ENCODE results near the gene ARHGEF33.
A peak's percentile ranks its signal among the peaks of the same experiment; 100 is the strongest.

The ARHGEF33 gene

DNA sequence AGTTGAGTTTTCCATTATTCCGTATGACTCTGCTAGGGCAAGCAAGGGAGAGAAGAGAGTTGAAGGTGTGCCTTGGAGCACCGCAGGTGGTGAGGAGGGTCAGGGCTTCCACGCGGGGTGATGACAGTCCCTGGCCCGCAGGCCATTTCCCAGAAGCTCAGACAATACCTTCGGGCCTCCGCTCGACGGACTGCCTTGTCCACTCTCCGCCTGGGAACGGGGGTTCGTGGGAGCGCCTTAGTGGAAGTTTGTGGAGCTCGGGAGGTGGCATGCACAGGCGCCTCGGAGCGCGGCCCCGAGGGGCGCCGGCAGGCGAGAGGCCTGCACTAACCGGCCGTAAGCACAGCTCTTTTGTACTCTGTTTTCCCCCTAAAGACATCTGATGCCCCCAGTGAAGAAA, 69.8 kb downstream of the ARHGEF33 start:
- TF ChIP-seq, protein P1, sequence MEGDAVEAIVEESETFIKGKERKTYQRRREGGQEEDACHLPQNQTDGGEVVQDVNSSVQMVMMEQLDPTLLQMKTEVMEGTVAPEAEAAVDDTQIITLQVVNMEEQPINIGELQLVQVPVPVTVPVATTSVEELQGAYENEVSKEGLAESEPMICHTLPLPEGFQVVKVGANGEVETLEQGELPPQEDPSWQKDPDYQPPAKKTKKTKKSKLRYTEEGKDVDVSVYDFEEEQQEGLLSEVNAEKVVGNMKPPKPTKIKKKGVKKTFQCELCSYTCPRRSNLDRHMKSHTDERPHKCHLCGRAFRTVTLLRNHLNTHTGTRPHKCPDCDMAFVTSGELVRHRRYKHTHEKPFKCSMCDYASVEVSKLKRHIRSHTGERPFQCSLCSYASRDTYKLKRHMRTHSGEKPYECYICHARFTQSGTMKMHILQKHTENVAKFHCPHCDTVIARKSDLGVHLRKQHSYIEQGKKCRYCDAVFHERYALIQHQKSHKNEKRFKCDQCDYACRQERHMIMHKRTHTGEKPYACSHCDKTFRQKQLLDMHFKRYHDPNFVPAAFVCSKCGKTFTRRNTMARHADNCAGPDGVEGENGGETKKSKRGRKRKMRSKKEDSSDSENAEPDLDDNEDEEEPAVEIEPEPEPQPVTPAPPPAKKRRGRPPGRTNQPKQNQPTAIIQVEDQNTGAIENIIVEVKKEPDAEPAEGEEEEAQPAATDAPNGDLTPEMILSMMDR (IDR thresholded peaks at IDR 0.05; ENCODE audit: poor library complexity, severe bottlenecking): no peak
- Histone ChIP-seq H3K4me1 (ENCODE audit: insufficient read depth, poor library complexity, severe bottlenecking) (no peaks in the 10 kb centered on the region), H3K36me3 (ENCODE audit: low read depth) (no peaks in the 10 kb centered on the region), H3K4me3 (ENCODE audit: severe bottlenecking) (no peak overlapping the region), H3K9me3 (ENCODE audit: severe bottlenecking) (no peaks in the 10 kb centered on the region), H3K27ac (ENCODE audit: poor library complexity, severe bottlenecking) (no peak overlapping the region), H3K27me3 (ENCODE audit: insufficient read depth, poor library complexity, severe bottlenecking) (no peaks in the 10 kb centered on the region)
- DNase-seq (ENCODE audit: low spot score) (no peak), ATAC-seq (ENCODE audit: low read depth) (no peak)

DNA sequence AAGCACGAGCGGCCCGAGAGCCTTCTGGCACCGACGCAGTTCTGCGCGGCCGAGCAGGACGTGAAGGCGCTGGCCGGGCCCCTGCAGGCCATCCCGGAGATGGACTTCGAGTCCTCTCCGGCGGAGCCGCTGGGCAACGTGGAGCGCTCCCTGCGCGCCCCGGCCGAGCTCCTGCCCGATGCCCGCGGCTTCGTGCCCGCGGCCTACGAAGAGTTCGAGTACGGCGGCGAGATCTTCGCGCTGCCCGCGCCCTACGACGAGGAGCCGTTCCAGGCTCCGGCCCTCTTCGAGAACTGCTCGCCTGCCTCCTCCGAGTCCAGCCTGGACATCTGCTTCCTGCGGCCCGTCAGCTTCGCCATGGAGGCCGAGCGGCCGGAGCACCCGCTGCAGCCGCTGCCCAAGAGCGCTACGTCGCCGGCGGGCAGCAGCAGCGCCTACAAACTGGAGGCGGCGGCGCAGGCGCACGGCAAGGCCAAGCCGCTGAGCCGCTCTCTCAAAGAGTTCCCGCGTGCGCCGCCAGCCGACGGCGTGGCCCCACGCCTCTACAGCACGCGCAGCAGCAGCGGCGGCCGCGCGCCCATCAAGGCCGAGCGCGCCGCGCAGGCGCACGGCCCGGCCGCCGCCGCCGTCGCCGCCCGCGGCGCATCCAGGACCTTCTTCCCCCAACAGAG, 70.4 kb downstream of the ARHGEF33 start:
- Histone ChIP-seq H3K36me3 (ENCODE audit: low read depth) (no peaks in the 10 kb centered on the region), H3K27me3 (ENCODE audit: insufficient read depth, poor library complexity, severe bottlenecking) (no peaks in the 10 kb centered on the region), H3K4me3 (ENCODE audit: severe bottlenecking) (peak overlapping the region; percentile 31), H3K9me3 (ENCODE audit: severe bottlenecking) (no peaks in the 10 kb centered on the region), H3K4me1 (ENCODE audit: insufficient read depth, poor library complexity, severe bottlenecking) (no peaks in the 10 kb centered on the region), H3K27ac (ENCODE audit: poor library complexity, severe bottlenecking) (no peak overlapping the region)
- TF ChIP-seq, protein P1 (IDR thresholded peaks at IDR 0.05; ENCODE audit: poor library complexity, severe bottlenecking): peak; percentile 28
- peak; percentile 96 for ATAC-seq (ENCODE audit: low read depth)
- DNase-seq (ENCODE audit: low spot score): peak; percentile 79

DNA sequence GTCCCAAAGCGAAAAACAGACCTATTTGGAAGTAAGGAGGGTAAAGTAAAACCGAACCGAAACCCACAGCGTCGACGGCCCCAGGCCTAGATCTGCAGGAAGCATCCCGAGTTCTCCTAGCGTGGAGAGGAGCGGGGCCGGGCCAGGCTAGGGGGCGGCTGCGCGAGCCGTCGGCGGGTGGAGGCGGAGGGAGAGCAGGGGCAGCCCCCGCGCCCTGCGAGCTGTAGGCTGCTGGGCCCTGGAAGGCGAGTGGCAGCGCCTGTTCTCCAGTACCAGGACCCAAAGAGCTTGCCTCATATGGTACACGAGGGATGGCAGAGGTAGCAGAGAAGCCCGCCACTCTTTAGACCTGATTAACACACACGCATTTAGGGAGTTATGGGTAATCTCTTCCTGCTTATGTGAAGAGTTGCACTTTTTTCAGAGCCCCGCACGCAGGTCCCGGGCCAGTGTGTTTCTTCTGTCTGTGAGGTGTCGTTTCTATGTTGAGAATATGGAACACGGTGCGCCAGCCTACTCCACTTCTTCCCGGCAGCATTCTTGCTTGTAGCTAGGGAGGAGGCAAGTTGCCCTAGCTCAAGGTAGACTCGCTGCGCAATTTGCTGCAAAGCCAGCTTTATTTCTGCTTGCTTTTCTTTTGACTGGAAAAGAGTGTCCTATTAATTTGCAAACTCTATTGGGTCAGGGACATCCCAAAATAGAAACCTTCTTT, 71.1 kb downstream of the ARHGEF33 start:
- H3K36me3 ChIP-seq (ENCODE audit: low read depth): no peaks in the 10 kb centered on the region
- no peak overlapping the region for H3K27ac ChIP-seq (ENCODE audit: poor library complexity, severe bottlenecking)
- TF ChIP-seq, protein P1 (IDR thresholded peaks at IDR 0.05; ENCODE audit: poor library complexity, severe bottlenecking): no peak
- H3K4me1 ChIP-seq (ENCODE audit: insufficient read depth, poor library complexity, severe bottlenecking): no peaks in the 10 kb centered on the region
- no peak for DNase-seq (ENCODE audit: low spot score)
- H3K4me3 ChIP-seq (ENCODE audit: severe bottlenecking): peak overlapping the region; percentile 31
- H3K27me3 ChIP-seq (ENCODE audit: insufficient read depth, poor library complexity, severe bottlenecking): no peaks in the 10 kb centered on the region
- no peak for ATAC-seq (ENCODE audit: low read depth)
- H3K9me3 ChIP-seq (ENCODE audit: severe bottlenecking): no peaks in the 10 kb centered on the region

DNA sequence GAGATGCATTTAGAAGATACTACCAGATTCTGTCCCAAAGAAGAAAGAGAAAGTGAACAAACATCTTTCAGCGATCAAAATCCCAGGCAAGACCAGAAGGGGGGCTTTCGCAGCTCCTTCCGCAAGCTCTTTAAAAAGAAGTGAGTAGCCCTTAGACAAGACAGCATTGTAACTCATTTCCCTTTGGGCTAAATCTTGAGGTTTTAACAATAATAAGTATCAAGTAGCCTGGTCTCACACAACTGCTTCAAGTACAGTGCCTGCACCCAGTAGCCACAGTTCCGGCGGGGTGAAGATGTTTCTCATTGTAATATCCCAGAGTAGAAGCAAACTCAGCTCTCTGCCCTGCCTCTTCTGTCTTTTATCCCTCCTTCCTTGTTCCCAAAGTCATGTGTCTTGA, 76.3 kb downstream of the ARHGEF33 start:
- Histone ChIP-seq H3K9me3 (ENCODE audit: severe bottlenecking) (no peaks in the 10 kb centered on the region), H3K27ac (ENCODE audit: poor library complexity, severe bottlenecking) (no peak overlapping the region), H3K4me3 (ENCODE audit: severe bottlenecking) (no peak overlapping the region), H3K27me3 (ENCODE audit: insufficient read depth, poor library complexity, severe bottlenecking) (no peaks in the 10 kb centered on the region), H3K36me3 (ENCODE audit: low read depth) (no peaks in the 10 kb centered on the region), H3K4me1 (ENCODE audit: insufficient read depth, poor library complexity, severe bottlenecking) (no peaks in the 10 kb centered on the region)
- DNase-seq (ENCODE audit: low spot score): no peak
- TF ChIP-seq, protein P1 (IDR thresholded peaks at IDR 0.05; ENCODE audit: poor library complexity, severe bottlenecking): no peak
- no peak for ATAC-seq (ENCODE audit: low read depth)

DNA sequence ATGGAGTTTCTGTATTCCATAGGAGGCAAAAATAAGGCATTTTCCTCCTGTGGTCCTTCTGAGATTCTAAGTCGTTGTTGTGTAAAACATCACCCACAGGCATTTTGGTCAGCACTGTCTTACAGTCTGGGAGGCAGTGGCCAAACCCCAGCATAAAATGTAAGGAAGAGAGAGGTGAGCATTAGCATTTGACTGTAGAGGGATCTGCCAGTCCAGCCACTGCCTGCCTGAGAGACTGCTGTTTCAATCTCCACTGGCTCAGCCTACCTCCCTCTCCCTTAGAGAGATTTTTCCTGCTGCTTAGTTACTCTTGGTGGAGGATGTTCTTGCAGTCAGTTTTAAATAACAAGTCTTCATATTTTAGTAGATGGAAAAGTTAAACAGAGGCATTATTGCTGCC, 77.0 kb downstream of the ARHGEF33 start:
- Histone ChIP-seq H3K9me3 (ENCODE audit: severe bottlenecking) (no peaks in the 10 kb centered on the region), H3K4me3 (ENCODE audit: severe bottlenecking) (no peak overlapping the region), H3K27ac (ENCODE audit: poor library complexity, severe bottlenecking) (no peak overlapping the region), H3K4me1 (ENCODE audit: insufficient read depth, poor library complexity, severe bottlenecking) (no peaks in the 10 kb centered on the region), H3K27me3 (ENCODE audit: insufficient read depth, poor library complexity, severe bottlenecking) (no peaks in the 10 kb centered on the region), H3K36me3 (ENCODE audit: low read depth) (no peaks in the 10 kb centered on the region)
- DNase-seq (ENCODE audit: low spot score) (no peak), ATAC-seq (ENCODE audit: low read depth) (no peak)
- TF ChIP-seq, protein P1 (IDR thresholded peaks at IDR 0.05; ENCODE audit: poor library complexity, severe bottlenecking): no peak
